NCI-H524 treated with DMSO at 0.1 percent for 48 hours (cell line): ENCODE data around the gene MAST4.
A peak's percentile ranks its signal among the peaks of the same experiment; 100 is the strongest.

Experiments
- DNase-seq: peaks from one replicate; lab custom pipeline; 2025; lab: John Stamatoyannopoulos, UW

Gene MAST4

DNA sequence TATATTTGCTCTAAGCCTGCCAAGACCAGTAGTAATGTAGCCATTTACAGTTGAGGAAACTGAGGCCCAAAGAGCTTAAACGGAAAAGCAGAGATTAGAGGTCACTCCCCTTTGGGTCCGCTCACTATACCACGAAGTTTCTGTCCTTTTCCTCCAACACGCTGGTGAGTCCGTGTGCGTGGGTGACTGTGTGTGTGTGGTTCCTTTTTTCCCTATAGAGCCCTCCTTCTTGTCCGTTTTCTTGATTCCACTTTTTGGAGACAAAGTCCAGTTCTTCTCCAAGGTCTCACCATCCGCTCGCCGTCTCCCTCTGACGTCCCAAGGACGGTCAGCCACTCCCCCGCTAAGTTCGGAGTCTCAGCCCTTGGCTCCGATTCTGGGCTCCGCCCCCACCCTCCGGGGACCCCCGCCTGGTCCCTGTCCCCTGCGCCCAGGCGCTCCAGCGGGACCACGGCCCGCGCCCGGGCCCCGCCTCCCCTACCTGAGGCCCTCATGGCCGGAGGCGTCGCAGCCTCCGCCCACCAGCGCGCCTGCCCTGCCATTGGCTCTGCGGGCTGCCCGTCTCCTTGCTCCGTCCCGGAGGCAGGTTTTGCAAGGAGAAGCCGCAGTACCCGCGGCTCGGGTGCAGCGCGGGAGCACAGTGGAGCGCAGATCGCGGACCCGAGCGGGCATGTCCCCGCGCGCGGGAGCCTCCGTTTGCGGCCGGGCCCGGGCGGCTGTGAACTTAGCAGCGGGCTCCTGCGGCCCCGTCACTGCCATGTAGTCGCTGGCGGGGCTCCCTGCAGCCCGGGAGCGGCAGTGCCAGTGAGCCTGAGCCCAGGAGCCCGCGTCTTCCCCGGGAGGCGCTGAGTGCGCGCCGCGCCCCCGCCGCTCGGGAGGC lies at the start of gene MAST4:
TSS of gene MAST4 (plus strand) at position 638 of the 880 bp plus-strand sequence. CDS start 263 bp downstream, outside the sequence.
- peak; percentile 51 for DNase-seq

DNA sequence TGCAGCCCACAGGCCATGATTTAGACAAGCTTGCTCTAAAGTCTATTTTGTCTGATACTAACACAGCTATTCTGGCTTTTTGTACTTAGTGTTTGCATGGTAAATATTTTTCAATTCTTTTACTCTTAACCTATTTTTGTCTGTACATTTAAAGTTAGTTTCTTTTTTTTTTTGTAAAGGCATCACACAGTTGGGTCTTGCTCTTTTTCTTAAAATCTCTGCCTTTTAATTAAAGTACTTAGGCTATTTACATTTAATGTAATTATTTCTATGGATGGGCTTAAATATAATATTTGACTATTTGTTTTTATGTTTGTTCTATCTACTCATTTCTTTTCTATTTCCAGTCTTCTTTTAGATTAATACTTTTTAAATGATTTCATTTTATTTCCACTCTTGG lies 49.7 kb upstream of the MAST4 start:
- no peak for DNase-seq

GRCh38 chr5:66551338-66551737 lies 44.9 kb upstream of the MAST4 start:
- no peak for DNase-seq

DNA sequence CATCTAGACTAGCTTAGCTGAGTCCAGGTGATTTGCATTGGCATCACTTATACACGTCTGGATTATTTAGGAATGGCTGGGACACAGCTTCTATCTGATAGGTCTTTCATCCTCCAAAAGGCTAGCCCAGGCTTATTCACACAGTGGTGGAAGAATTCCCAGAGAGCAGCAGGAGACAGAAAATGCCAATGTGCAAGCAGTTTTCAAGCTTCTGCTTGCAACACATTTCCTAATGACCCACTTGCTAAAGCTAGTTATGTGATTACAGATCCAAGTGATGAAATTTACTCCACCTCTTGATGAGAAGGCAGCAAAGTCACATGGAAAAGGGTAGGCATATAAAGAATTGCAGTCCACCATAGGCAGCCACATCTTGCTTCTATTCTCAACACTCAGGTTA lies 44.2 kb upstream of the MAST4 start:
- no peak for DNase-seq

GRCh38 chr5:66553368-66553912 lies 42.8 kb upstream of the MAST4 start:
- no peak for DNase-seq

GRCh38 chr5:66553916-66554575 lies 42.1 kb upstream of the MAST4 start:
- DNase-seq, result no peak

- DNase-seq, result no peak
These were observed 41.3 kb upstream of the MAST4 start for GRCh38 chr5:66554884-66555283.

- DNase-seq, result no peak
These were observed 37.6 kb upstream of the MAST4 start for GRCh38 chr5:66558560-66558959.

- peak; percentile 91 for DNase-seq
These were observed 35.8 kb upstream of the MAST4 start for GRCh38 chr5:66560371-66560770.

DNA sequence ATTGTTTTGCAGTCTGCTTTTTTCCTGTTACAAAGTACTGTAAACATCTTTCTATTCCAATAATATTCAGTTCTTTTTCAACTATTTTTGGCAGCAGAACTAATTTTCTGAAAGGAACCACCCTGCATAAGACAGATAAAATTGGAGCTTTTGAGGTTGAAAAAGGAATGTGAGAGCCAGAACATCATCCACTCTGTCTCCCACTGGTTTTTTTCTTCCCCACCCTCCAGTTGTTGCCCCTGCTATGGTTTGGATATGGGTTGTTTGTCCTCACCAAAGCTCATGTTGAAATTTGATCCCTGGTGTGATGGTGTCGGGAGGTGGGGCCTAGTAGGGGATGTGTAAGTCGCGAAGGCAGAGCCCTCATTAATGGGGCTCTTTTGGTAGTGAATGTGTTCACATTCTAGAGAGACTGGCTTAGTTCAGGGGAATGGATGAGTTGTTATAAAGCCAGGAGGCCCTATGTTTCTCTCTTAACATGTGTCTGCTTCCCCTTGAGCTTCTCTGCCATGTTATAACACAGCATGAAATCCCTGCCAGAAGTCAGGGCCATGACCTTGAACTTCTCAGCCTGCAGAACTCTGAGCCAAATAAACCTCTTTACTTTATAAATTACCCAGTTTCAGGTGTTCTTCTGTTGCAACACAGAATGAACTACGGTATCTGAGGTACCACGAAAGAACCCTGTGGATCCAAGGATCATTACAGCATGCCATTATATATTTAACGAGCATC lies 34.8 kb upstream of the MAST4 start:
- DNase-seq, result no peak

GRCh38 chr5:66565878-66566277 lies 30.3 kb upstream of the MAST4 start:
- no peak for DNase-seq

GRCh38 chr5:66567474-66567873 lies 28.7 kb upstream of the MAST4 start:
- DNase-seq, result no peak

GRCh38 chr5:66570201-66570600 lies 26.0 kb upstream of the MAST4 start:
- no peak for DNase-seq

DNA sequence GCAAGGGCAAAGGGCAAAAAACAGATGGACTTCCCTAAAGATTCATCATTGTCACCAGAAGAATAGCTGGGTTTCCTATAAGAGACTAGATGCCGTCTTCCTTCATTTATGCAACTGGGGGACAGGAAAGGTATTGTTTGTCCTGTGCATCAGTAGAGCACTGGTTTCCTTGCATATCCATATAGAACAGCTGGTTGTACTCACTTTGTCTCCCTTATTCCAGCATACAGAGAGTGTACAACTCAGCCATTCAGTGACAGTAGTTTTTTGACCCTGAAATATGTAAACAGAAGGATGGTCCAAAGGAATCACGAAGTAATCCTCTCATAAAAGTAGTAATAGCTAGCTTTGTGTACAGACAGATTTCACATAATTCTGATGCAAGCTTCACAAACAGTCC lies 22.5 kb upstream of the MAST4 start:
- DNase-seq, result no peak

DNA sequence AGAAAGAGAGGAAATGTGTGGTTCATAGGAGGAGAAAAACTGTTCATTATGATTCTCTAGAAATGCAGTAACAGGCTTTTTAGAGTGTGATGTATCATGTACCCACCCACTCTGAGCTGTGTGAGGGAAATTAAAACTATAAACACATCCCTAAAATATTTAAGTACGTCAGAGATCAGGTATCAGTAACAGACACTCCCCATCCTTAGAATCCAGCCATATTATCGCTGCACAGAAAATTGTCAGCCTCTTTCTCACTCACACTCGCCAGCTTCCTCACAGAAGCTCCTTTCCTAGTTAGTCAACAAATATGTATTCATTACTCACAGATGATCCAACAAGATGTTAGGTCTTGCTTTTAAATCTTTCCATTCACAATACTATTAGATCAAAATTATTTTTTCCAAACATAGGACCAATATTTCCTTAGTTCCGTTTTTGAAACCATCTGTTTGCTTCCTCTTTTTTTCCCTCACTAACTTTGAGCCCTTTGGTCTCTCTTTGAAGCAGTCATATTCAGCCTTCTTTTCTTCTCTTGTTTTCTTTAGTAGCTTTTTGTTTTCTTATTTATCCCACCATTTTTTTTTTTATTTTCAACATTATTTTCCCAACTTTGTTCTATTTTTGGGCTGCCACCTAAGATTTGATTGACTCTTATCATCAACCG lies 13.6 kb upstream of the MAST4 start:
- no peak for DNase-seq

DNA sequence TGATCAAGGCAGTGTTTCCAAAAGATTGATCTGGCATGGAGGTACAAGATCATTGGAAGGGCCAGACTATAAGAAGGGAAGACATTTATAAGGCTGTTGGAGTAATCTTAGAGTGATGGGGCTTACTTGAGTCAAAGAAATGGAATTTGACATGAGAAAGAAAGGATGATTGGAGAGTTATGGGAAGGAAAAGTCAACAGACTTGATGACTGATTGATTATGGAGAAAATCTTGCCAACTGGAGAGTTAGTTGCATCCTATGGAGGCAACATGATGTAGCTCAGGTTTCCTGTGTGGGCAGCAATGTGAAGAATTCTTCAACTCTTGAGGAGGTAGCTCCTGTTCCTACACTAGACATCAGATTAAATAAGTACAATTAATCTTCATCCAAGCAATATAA lies 10.9 kb upstream of the MAST4 start:
- no peak for DNase-seq

- DNase-seq, result no peak
These were observed 8.4 kb upstream of the MAST4 start for GRCh38 chr5:66587771-66588170.

GRCh38 chr5:66596636-66597182 lies 516 bp downstream of the MAST4 start:
- no peak for DNase-seq

- peak; percentile 9 for DNase-seq
These were observed 1.1 kb downstream of the MAST4 start for GRCh38 chr5:66597183-66597757.

GRCh38 chr5:66602621-66603020 lies 6.4 kb downstream of the MAST4 start:
- no peak for DNase-seq

GRCh38 chr5:66603164-66603563 lies 7.0 kb downstream of the MAST4 start:
- no peak for DNase-seq
